ENCODE results near the gene EPHA10. TPM values are rescaled to one million over a fixed set of nuclear protein-coding genes. Genes with fewer than 3 reads are reported as not detected.

Gene EPHA10
- total RNA-seq, 1 experiment from 2014 or later, result 7.6 TPM

DNA sequence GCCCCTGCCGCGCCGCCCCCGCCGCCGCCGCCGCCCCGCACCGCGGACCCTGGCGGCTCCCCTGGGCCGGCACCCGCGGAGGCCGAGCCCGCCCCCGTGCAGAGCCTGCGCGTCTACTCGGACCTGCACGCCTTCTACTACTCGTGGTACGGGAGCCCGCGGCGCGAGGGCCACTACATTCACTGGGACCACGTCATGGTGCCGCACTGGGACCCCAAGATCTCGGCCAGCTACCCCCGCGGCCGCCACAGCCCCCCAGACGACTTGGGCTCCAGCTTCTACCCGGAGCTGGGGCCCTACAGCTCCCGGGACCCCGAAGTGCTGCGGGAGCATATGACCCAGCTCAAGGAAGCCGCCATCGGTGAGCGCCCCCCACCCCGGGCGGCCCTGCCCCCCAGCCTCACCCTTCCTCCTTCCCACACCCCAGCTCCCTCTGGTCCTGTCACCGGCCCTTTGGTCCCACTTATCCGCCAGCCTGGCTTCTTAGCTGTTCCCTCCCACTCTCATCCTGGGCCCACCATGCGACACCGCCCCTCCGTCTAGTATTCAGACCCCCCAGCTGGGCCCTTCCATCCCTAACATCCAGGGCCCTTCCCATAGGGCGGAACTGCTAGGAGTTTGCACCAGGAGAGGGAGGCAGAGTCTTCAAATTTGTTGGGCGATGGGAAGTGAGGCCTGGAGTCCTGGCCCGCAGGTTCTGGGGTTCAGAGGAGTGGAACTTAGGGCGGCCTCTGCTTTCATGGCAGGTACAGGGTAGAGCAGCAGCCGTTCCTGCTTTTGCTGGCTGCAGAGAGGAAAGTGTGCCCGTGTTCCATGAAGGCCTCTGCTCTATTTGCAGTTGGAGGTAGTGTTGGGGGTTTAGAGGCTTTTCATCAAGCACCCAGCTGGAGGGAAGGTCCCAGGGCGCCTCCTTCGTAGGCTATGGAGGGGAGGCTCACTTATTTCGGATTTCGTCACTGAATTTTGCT lies 29.7 kb upstream of the EPHA10 start:
- Histone ChIP-seq H3K4me1 (replicated peaks; ENCODE audit: insufficient read depth) (peaks cover 24% of the 10 kb centered on the region), H3F3A (ENCODE audit: insufficient read depth, low read depth) (peaks cover 27% of the 10 kb centered on the region; the same call in 1 of the 2 replicates), H3K4me3 (peak overlapping the region; percentile 83), H3K36me3 (ENCODE audit: low read depth) (peaks cover 13% of the 10 kb centered on the region; the same call in 1 of the 2 replicates), H3K79me2 (ENCODE audit: low read depth) (peaks cover 24% of the 10 kb centered on the region), H3K9me2 (ENCODE audit: insufficient read depth) (no peaks in the 10 kb centered on the region), H3K27ac (no peak overlapping the region), H3K9me3 (ENCODE audit: insufficient read depth, low read depth) (no peaks in the 10 kb centered on the region), H2AFZ (peak overlapping the region; percentile 88), H4K20me1 (ENCODE audit: insufficient read depth) (no peaks in the 10 kb centered on the region), H3K27me3 (ENCODE audit: insufficient read depth, low read depth) (no peaks in the 10 kb centered on the region), H3K4me2 (peak overlapping the region; percentile 95)
- TSS peak; percentile 26 for BruUV-seq (replicated peaks)
- no peak for DNase-seq
- ChIA-PET POLR2A (ENCODE audit: unreplicated experiment) (interaction anchor here (0.6 kb wide), 1 partner anchor 11 kb away, joined by 3 read pairs; no protein-coding TSS in a partner anchor), CTCF (interaction anchor here (0.6 kb wide), 1 partner anchor 1817 kb away, joined by 7 read pairs; no protein-coding TSS in a partner anchor)
- TF ChIP-seq, protein P1, sequence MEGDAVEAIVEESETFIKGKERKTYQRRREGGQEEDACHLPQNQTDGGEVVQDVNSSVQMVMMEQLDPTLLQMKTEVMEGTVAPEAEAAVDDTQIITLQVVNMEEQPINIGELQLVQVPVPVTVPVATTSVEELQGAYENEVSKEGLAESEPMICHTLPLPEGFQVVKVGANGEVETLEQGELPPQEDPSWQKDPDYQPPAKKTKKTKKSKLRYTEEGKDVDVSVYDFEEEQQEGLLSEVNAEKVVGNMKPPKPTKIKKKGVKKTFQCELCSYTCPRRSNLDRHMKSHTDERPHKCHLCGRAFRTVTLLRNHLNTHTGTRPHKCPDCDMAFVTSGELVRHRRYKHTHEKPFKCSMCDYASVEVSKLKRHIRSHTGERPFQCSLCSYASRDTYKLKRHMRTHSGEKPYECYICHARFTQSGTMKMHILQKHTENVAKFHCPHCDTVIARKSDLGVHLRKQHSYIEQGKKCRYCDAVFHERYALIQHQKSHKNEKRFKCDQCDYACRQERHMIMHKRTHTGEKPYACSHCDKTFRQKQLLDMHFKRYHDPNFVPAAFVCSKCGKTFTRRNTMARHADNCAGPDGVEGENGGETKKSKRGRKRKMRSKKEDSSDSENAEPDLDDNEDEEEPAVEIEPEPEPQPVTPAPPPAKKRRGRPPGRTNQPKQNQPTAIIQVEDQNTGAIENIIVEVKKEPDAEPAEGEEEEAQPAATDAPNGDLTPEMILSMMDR (conservative IDR thresholded peaks at IDR 0.05), result no peak; the same call in 1 of the 2 replicates
- TF ChIP-seq EZH2 (IDR thresholded peaks at IDR 0.05; ENCODE audit: low read depth), result no peak
- intact Hi-C loops (cut with micrococcal nuclease; ENCODE audit: unreplicated experiment), result no loop called here

DNA sequence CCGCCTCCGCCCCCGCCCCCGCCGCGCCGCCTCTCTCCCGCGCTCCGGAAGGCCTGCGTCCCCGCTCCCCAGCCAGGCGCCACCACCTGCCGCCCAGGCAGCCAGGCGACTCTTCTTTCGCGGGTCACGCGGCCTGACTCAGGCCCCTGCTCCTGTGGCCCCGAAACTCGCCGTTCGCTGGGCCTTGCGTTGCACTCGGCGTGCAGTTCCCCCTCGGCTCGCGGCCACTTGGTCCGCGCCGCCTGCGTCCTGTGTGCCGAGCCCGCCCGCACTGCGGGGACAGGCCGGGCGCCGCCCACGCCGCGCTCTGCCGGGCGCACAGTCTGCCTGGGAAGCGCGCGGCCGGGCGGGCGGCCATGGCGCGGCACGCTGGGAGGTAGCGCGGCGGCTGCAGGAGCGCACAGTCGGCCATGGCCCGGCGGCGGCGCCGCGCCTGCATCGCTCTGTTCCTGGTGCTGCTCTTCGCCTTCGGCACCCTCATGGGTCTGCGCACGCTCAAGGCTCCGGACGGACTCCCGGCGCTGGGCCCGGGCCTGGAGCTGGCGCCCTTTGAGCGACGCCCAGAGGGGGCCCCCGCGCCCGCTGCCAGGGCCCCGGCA lies 29.0 kb upstream of the EPHA10 start, which contains the start of gene MANEAL:
MANEAL (plus strand) TSS at position 75 of the 599 bp plus-strand sequence; CDS start at position 411, 336 bp downstream.
- peak within 1 kb of the TSS; percentile 95 for H3K4me2 ChIP-seq
- TF ChIP-seq, protein P1 (conservative IDR thresholded peaks at IDR 0.05), result no peak
- TF ChIP-seq EZH2 (IDR thresholded peaks at IDR 0.05; ENCODE audit: low read depth), result no peak
- peaks cover 24% of the 10 kb centered on the region for H3K4me1 ChIP-seq (replicated peaks; ENCODE audit: insufficient read depth)
- H3K79me2 ChIP-seq (ENCODE audit: low read depth), result peaks cover 24% of the 10 kb centered on the region
- H3K9me2 ChIP-seq (ENCODE audit: insufficient read depth), result no peaks in the 10 kb centered on the region
- no TSS peak for BruUV-seq (replicated peaks)
- H4K20me1 ChIP-seq (ENCODE audit: insufficient read depth), result no peaks in the 10 kb centered on the region
- peak within 1 kb of the TSS; percentile 88 for H2AFZ ChIP-seq
- H3F3A ChIP-seq (ENCODE audit: insufficient read depth, low read depth), result peaks cover 24% of the 10 kb centered on the region; the same call in 1 of the 2 replicates
- ChIA-PET CTCF (interaction anchor here (0.6 kb wide), 1 partner anchor 193 kb away, joined by 20 read pairs; no protein-coding TSS in a partner anchor), POLR2A (ENCODE audit: unreplicated experiment) (no interaction called here)
- peak in 1 of 2 experiments; percentile 53 for DNase-seq
- intact Hi-C loops (cut with micrococcal nuclease; ENCODE audit: unreplicated experiment), result no loop called here
- H3K9me3 ChIP-seq (ENCODE audit: insufficient read depth, low read depth), result no peaks in the 10 kb centered on the region
- H3K27me3 ChIP-seq (ENCODE audit: insufficient read depth, low read depth), result no peaks in the 10 kb centered on the region
- H3K4me3 ChIP-seq, result peak within 1 kb of the TSS; percentile 83
- 0 out of 2 replicates have a peak, but pooled peaks cover 11% of the 10 kb centered on the region for H3K36me3 ChIP-seq (ENCODE audit: low read depth)
- no peak within 1 kb of the TSS for H3K27ac ChIP-seq
